HUES64 (cell line): Measurements from ENCODE around the gene OLR1. TPM values are rescaled to one million over a fixed set of nuclear protein-coding genes. Genes with fewer than 3 reads are reported as not detected.
"Not testable (repeated sequence)": the region's sequence is repeated elsewhere in the genome, so short reads cannot be mapped to it uniquely, and the experiment has no call there.

ENCODE experiments used
- H3K27ac ChIP-seq: 2 replicates; pipeline ENCODE4 v1.7.0; 2013; ENCODE audit warnings: low read depth, low read length, inconsistent platforms
- H3K27me3 ChIP-seq: 2 replicates; pipeline ENCODE4 v1.6.1; 2013; ENCODE audit warnings: mild to moderate bottlenecking, low read length; ENCODE audit not compliant: insufficient read depth
- H3K36me3 ChIP-seq: 2 replicates; pipeline ENCODE4 v1.6.1; 2013; ENCODE audit warnings: mild to moderate bottlenecking, low read length; ENCODE audit not compliant: insufficient read depth
- H3K4me1 ChIP-seq: 2 replicates; pipeline ENCODE4 v1.6.1; 2013; ENCODE audit warnings: mild to moderate bottlenecking, low read length, moderate library complexity; ENCODE audit not compliant: insufficient read depth
- H3K4me3 ChIP-seq: 2 replicates; pipeline ENCODE4 v1.5.1; 2013; ENCODE audit warnings: mild to moderate bottlenecking, low read length, moderate library complexity
- H3K9ac ChIP-seq: 2 replicates; pipeline ENCODE4 v1.6.1; 2013; ENCODE audit warnings: mild to moderate bottlenecking, low read depth, low read length
- H3K9me3 ChIP-seq: 2 replicates; pipeline ENCODE4 v1.6.1; 2013; ENCODE audit warnings: low read depth, low read length; ENCODE audit not compliant: insufficient read depth
- WGBS: fragments of 150-250, 120-280 bp; methylation state at CpG from one replicate; pipeline ENCODE4 v1.1.7; 2013; ENCODE audit warnings: missing lambda C conversion rate; 5-methylcytosine and 5-hydroxymethylcytosine counted together
- polyA plus RNA-seq, 2 experiments: library from polyadenylated mRNA; stranded (reverse); fragments of 50-300 nt; gene quantifications; one replicate each; pipeline ENCODE4 v1.2.3, GENCODE V29; 2013

The OLR1 gene
- not detected for polyA plus RNA-seq (2013, experiment 1 of 2)
- polyA plus RNA-seq (2013, experiment 2 of 2): 0.51 TPM

- 90% methylated on average over 7 of the region's 7 CpGs for WGBS
- Histone ChIP-seq H3K4me1 (no peaks in the 10 kb centered on the region), H3K4me3 (no peak within 1 kb of the TSS), H3K36me3 (no peaks in the 10 kb centered on the region), H3K27ac (no peak within 1 kb of the TSS), H3K9ac (no peak within 1 kb of the TSS), H3K9me3 (no peaks in the 10 kb centered on the region), H3K27me3 (no peaks in the 10 kb centered on the region)
Measured at GRCh38 chr12:10171973-10172728, at the start of gene OLR1. OLR1 (minus strand) TSS chr12:10172132; CDS start chr12:10172077, 55 bp downstream.

- Histone ChIP-seq H3K9ac (no peak overlapping the region), H3K36me3 (peaks cover 58% of the 10 kb centered on the region), H3K4me3 (no peak overlapping the region), H3K27ac (no peak overlapping the region), H3K27me3 (no peaks in the 10 kb centered on the region), H3K4me1 (peaks cover 7% of the 10 kb centered on the region), H3K9me3 (no peaks in the 10 kb centered on the region)
- 96% methylated on average over 8 of the region's 8 CpGs for WGBS
Measured at GRCh38 chr12:10220398-10221077, 48.6 kb upstream of the OLR1 start.

GRCh38 chr12:10218021-10218420, 46.1 kb upstream of the OLR1 start:
- 93% methylated on average over 6 of the region's 6 CpGs for WGBS
- no peak overlapping the region for H3K9ac ChIP-seq
- H3K27ac ChIP-seq: no peak overlapping the region
- H3K27me3 ChIP-seq: no peaks in the 10 kb centered on the region
- peaks cover 20% of the 10 kb centered on the region for H3K4me1 ChIP-seq
- H3K4me3 ChIP-seq: no peak overlapping the region
- H3K9me3 ChIP-seq: no peaks in the 10 kb centered on the region
- peaks cover 45% of the 10 kb centered on the region for H3K36me3 ChIP-seq

GRCh38 chr12:10215946-10216345, 44.0 kb upstream of the OLR1 start:
- Histone ChIP-seq H3K36me3 (peaks cover 24% of the 10 kb centered on the region), H3K4me1 (peaks cover 20% of the 10 kb centered on the region)
- H3K4me3 ChIP-seq, H3K9me3 ChIP-seq, H3K27me3 ChIP-seq, H3K27ac ChIP-seq, H3K9ac ChIP-seq: not testable (repeated sequence)
- 94% methylated on average over 13 of the region's 13 CpGs for WGBS

GRCh38 chr12:10215436-10215835, 43.5 kb upstream of the OLR1 start:
- 66% methylated on average over 2 of the region's 2 CpGs for WGBS
- Histone ChIP-seq H3K27ac (no peak overlapping the region), H3K36me3 (peaks cover 19% of the 10 kb centered on the region), H3K4me3 (peak overlapping the region; percentile 82; the same call in 1 of the 2 replicates), H3K9me3 (no peaks in the 10 kb centered on the region), H3K4me1 (peaks cover 20% of the 10 kb centered on the region), H3K27me3 (no peaks in the 10 kb centered on the region), H3K9ac (no peak overlapping the region)

GRCh38 chr12:10214895-10215267, 42.9 kb upstream of the OLR1 start:
- peak overlapping the region; percentile 82 for H3K4me3 ChIP-seq
- H3K9ac ChIP-seq: no peak overlapping the region
- no peaks in the 10 kb centered on the region for H3K9me3 ChIP-seq
- peaks cover 20% of the 10 kb centered on the region for H3K4me1 ChIP-seq
- no peaks in the 10 kb centered on the region for H3K27me3 ChIP-seq
- WGBS: 82% methylated on average over 3 of the region's 3 CpGs
- H3K27ac ChIP-seq: no peak overlapping the region; the same call in 1 of the 2 replicates
- H3K36me3 ChIP-seq: peaks cover 14% of the 10 kb centered on the region

GRCh38 chr12:10214136-10214894, 42.4 kb upstream of the OLR1 start:
- Histone ChIP-seq H3K9ac (peak overlapping the region; percentile 79), H3K36me3 (peaks cover 9% of the 10 kb centered on the region), H3K4me3 (peak overlapping the region; percentile 82), H3K27me3 (no peaks in the 10 kb centered on the region), H3K27ac (no peak overlapping the region; the same call in 1 of the 2 replicates), H3K4me1 (peaks cover 20% of the 10 kb centered on the region), H3K9me3 (no peaks in the 10 kb centered on the region)
- WGBS: 31% methylated on average over 8 of the region's 10 CpGs

GRCh38 chr12:10213168-10214135, 41.5 kb upstream of the OLR1 start:
- H3K4me3 ChIP-seq: peak overlapping the region; percentile 82
- peaks cover 6% of the 10 kb centered on the region for H3K36me3 ChIP-seq
- H3K27ac ChIP-seq: peak overlapping the region; percentile 98
- H3K4me1 ChIP-seq: peaks cover 20% of the 10 kb centered on the region
- WGBS: 1% methylated on average over 46 of the region's 47 CpGs
- H3K27me3 ChIP-seq: no peaks in the 10 kb centered on the region
- H3K9me3 ChIP-seq: no peaks in the 10 kb centered on the region
- H3K9ac ChIP-seq: peak overlapping the region; percentile 79

GRCh38 chr12:10212739-10213131, 40.8 kb upstream of the OLR1 start, which contains the start of gene GABARAPL1:
GABARAPL1 (plus strand) TSS chr12:10212877; CDS start chr12:10213130, 253 bp downstream.
- Histone ChIP-seq H3K4me1 (peaks cover 20% of the 10 kb centered on the region), H3K36me3 (peaks cover 1% of the 10 kb centered on the region), H3K9me3 (no peaks in the 10 kb centered on the region), H3K27me3 (no peaks in the 10 kb centered on the region), H3K27ac (peak within 1 kb of the TSS; percentile 98), H3K4me3 (peak within 1 kb of the TSS; percentile 82), H3K9ac (peak within 1 kb of the TSS; percentile 79)
- under 1% methylated on average over 35 of the region's 35 CpGs for WGBS
